Measurements from ENCODE around the gene CETP.

- TF ChIP-seq SUZ12 (IDR thresholded peaks at IDR 0.05), result no peak
- no peak for TF ChIP-seq SP1 (IDR thresholded peaks at IDR 0.05)
- TF ChIP-seq NFRKB (IDR thresholded peaks at IDR 0.05), result no peak
- TF ChIP-seq HDGF (IDR thresholded peaks at IDR 0.05; ENCODE audit: borderline replicate concordance), result no peak
- no peak for TF ChIP-seq PKNOX1 (IDR thresholded peaks at IDR 0.05)
- TF ChIP-seq LEF1 (IDR thresholded peaks at IDR 0.05; ENCODE audit: borderline replicate concordance), result no peak
Measured at GRCh38 chr16:56950051-56950450, 11.7 kb upstream of the CETP start.

All from HEK293T (cell line).